ENCODE results near the gene RAB27A.

RAB27A gene

DNA sequence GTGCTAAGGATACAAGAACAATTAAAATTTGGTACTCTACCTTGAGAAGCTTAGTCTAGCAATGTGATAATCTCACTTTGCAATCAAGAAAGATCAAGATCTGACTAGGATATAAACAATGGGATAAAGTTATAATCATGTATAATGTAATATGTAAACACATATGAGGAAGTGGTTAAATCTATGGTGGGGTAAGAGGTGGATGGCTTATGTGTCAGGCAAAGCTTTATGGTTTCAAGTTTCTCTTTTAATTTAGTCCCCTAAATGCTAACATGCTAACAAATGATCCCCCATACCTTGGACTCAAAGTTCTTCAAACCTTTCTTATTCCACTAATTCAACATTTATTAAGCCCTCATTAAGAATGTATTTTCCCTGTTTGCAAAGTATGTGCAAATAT is 95.4 kb downstream of the RAB27A start:
- no peaks in the 10 kb centered on the region for H3K9me3 ChIP-seq (replicated peaks; ENCODE audit: insufficient read depth, low read length)
- no peak overlapping the region for H3K9ac ChIP-seq (ENCODE audit: low read length)
- TF ChIP-seq EZH2phosphoT487 (IDR thresholded peaks at IDR 0.05; ENCODE audit: low read length), result no peak
- TF ChIP-seq CTCF (IDR thresholded peaks at IDR 0.05; ENCODE audit: low read length), result no peak
- no peak for TF ChIP-seq EZH2 (optimal IDR thresholded peaks at IDR 0.05; ENCODE audit: low read depth, low read length)
- no peaks in the 10 kb centered on the region for H3K9me2 ChIP-seq (replicated peaks; ENCODE audit: insufficient read depth, low read length)
- peaks cover 14% of the 10 kb centered on the region; the same call in 1 of the 2 replicates for H3K36me3 ChIP-seq (replicated peaks; ENCODE audit: insufficient read depth, low read length)
- peaks cover 73% of the 10 kb centered on the region for H3K79me2 ChIP-seq (ENCODE audit: low read length)
- peaks cover 19% of the 10 kb centered on the region for H3F3A ChIP-seq (ENCODE audit: insufficient read depth, low read length)
- H3K4me2 ChIP-seq (ENCODE audit: low read depth, low read length), result peak overlapping the region; percentile 82
- H3K27me3 ChIP-seq (replicated peaks; ENCODE audit: insufficient read depth, low read length), result no peaks in the 10 kb centered on the region
- H3K27ac ChIP-seq (ENCODE audit: low read length), result no peak overlapping the region
- peaks cover 4% of the 10 kb centered on the region; the same call in 1 of the 2 replicates for H4K20me1 ChIP-seq (ENCODE audit: insufficient read depth, low read length)
- no peak for DNase-seq
- no peak overlapping the region for H3K4me3 ChIP-seq (ENCODE audit: low read length)
- peaks cover 12% of the 10 kb centered on the region for H3K4me1 ChIP-seq (ENCODE audit: low read length)
- no peak overlapping the region for H2AFZ ChIP-seq (ENCODE audit: low read length)

GRCh38 chr15:55186331-55186730 is 103.3 kb downstream of the RAB27A start:
- Histone ChIP-seq H3K36me3 (replicated peaks; ENCODE audit: insufficient read depth, low read length) (peaks cover 25% of the 10 kb centered on the region; the same call in 1 of the 2 replicates), H3K4me2 (ENCODE audit: low read depth, low read length) (no peak overlapping the region)

GRCh38 chr15:55183679-55184078 is 105.9 kb downstream of the RAB27A start:
- Histone ChIP-seq H3K4me1 (ENCODE audit: low read length) (no peaks in the 10 kb centered on the region), H3K27ac (ENCODE audit: low read length) (no peak overlapping the region), H3K36me3 (replicated peaks; ENCODE audit: insufficient read depth, low read length) (peaks cover 14% of the 10 kb centered on the region; the same call in 1 of the 2 replicates), H3K9me2 (replicated peaks; ENCODE audit: insufficient read depth, low read length) (no peaks in the 10 kb centered on the region), H3K79me2 (ENCODE audit: low read length) (peaks cover 42% of the 10 kb centered on the region), H3F3A (ENCODE audit: insufficient read depth, low read length) (no peaks in the 10 kb centered on the region), H3K9ac (ENCODE audit: low read length) (no peak overlapping the region), H3K27me3 (replicated peaks; ENCODE audit: insufficient read depth, low read length) (no peaks in the 10 kb centered on the region), H3K4me3 (ENCODE audit: low read length) (no peak overlapping the region), H3K4me2 (ENCODE audit: low read depth, low read length) (no peak overlapping the region), H3K9me3 (replicated peaks; ENCODE audit: insufficient read depth, low read length) (no peaks in the 10 kb centered on the region), H4K20me1 (ENCODE audit: insufficient read depth, low read length) (0 out of 2 replicates have a peak, but pooled peaks cover 6% of the 10 kb centered on the region), H2AFZ (ENCODE audit: low read length) (no peak overlapping the region)
- no peak for TF ChIP-seq EZH2 (optimal IDR thresholded peaks at IDR 0.05; ENCODE audit: low read depth, low read length)
- no peak for DNase-seq

More at GRCh38 chr15:55186331-55186730, 103.3 kb downstream of the RAB27A start:
- Histone ChIP-seq H3K9ac (ENCODE audit: low read length) (no peak overlapping the region), H2AFZ (ENCODE audit: low read length) (no peak overlapping the region), H3F3A (ENCODE audit: insufficient read depth, low read length) (0 out of 2 replicates have a peak, but pooled peaks cover 5% of the 10 kb centered on the region), H3K27me3 (replicated peaks; ENCODE audit: insufficient read depth, low read length) (no peaks in the 10 kb centered on the region), H3K79me2 (ENCODE audit: low read length) (peaks cover 67% of the 10 kb centered on the region), H3K4me1 (ENCODE audit: low read length) (no peaks in the 10 kb centered on the region), H4K20me1 (ENCODE audit: insufficient read depth, low read length) (0 out of 2 replicates have a peak, but pooled peaks cover 6% of the 10 kb centered on the region), H3K4me3 (ENCODE audit: low read length) (no peak overlapping the region), H3K9me3 (replicated peaks; ENCODE audit: insufficient read depth, low read length) (no peaks in the 10 kb centered on the region), H3K9me2 (replicated peaks; ENCODE audit: insufficient read depth, low read length) (no peaks in the 10 kb centered on the region), H3K27ac (ENCODE audit: low read length) (no peak overlapping the region)
- no peak for DNase-seq
- TF ChIP-seq EZH2phosphoT487 (IDR thresholded peaks at IDR 0.05; ENCODE audit: low read length) (no peak), EZH2 (optimal IDR thresholded peaks at IDR 0.05; ENCODE audit: low read depth, low read length) (no peak), CTCF (IDR thresholded peaks at IDR 0.05; ENCODE audit: low read length) (no peak)

DNA sequence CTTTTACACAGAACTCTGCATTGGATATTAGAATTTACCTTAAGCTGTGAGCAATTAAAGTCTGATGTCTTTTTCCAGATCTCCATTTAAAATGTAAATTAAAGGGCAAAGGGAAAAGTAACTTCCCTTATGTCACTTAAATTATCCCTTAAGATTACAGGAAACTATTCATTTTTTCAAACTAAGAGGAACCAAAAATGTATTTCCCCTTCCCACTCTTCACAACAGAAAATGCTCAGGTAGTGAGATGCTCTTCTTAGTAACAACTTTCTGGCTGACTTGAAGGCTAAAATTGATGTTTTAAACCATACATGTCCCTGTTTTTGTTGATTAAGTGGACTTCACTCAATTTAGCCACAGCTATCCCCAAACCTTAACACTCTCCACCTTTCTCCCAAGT is 110.5 kb downstream of the RAB27A start:
- Histone ChIP-seq H3K4me1 (ENCODE audit: low read length) (no peaks in the 10 kb centered on the region), H3K4me2 (ENCODE audit: low read depth, low read length) (no peak overlapping the region), H3K27me3 (replicated peaks; ENCODE audit: insufficient read depth, low read length) (no peaks in the 10 kb centered on the region), H2AFZ (ENCODE audit: low read length) (no peak overlapping the region), H3K36me3 (replicated peaks; ENCODE audit: insufficient read depth, low read length) (peaks cover 11% of the 10 kb centered on the region; the same call in 1 of the 2 replicates), H3K9me3 (replicated peaks; ENCODE audit: insufficient read depth, low read length) (no peaks in the 10 kb centered on the region), H3K4me3 (ENCODE audit: low read length) (no peak overlapping the region), H3F3A (ENCODE audit: insufficient read depth, low read length) (no peaks in the 10 kb centered on the region), H3K9ac (ENCODE audit: low read length) (no peak overlapping the region), H3K9me2 (replicated peaks; ENCODE audit: insufficient read depth, low read length) (no peaks in the 10 kb centered on the region), H3K27ac (ENCODE audit: low read length) (no peak overlapping the region), H3K79me2 (ENCODE audit: low read length) (0 out of 2 replicates have a peak, but pooled peaks cover 6% of the 10 kb centered on the region), H4K20me1 (ENCODE audit: insufficient read depth, low read length) (no peaks in the 10 kb centered on the region)
- TF ChIP-seq CTCF (IDR thresholded peaks at IDR 0.05; ENCODE audit: low read length) (no peak), EZH2phosphoT487 (IDR thresholded peaks at IDR 0.05; ENCODE audit: low read length) (no peak), EZH2 (optimal IDR thresholded peaks at IDR 0.05; ENCODE audit: low read depth, low read length) (no peak)
- DNase-seq, result no peak
